H9 (cell line): Measurements from ENCODE around the gene ZNF362. TPM values are rescaled to one million over a fixed set of nuclear protein-coding genes. Genes with fewer than 3 reads are reported as not detected.

Experiments
- DNase-seq: peaks from one replicate; pipeline ENCODE4 v3.0.0-alpha.2; 2017
- H2AFZ ChIP-seq: one replicate; pipeline ENCODE4 v1.6.1; 2013; ENCODE audit warnings: mild to moderate bottlenecking, low read length, control low read depth, moderate library complexity
- H2AK5ac ChIP-seq: 2 replicates; pipeline ENCODE4 v1.6.1; 2013; ENCODE audit warnings: low read length, control low read depth, mixed read lengths; ENCODE audit not compliant: insufficient read length
- H2BK120ac ChIP-seq: one replicate; pipeline ENCODE4 v1.6.1; 2013; ENCODE audit warnings: low read depth, mild to moderate bottlenecking, low read length, control low read depth, inconsistent platforms; ENCODE audit not compliant: poor library complexity, severe bottlenecking
- H2BK12ac ChIP-seq: 2 replicates; pipeline ENCODE4 v1.6.1; 2013; ENCODE audit warnings: low read length, control low read depth, mixed read lengths, low read depth; ENCODE audit not compliant: insufficient read length
- H2BK15ac ChIP-seq: 2 replicates; pipeline ENCODE4 v1.6.1; 2013; ENCODE audit warnings: low read depth, low read length, control low read depth
- H2BK20ac ChIP-seq: one replicate; pipeline ENCODE4 v1.6.1; 2013; ENCODE audit warnings: low read depth, mild to moderate bottlenecking, low read length, control low read depth, inconsistent platforms; ENCODE audit not compliant: poor library complexity, severe bottlenecking
- H2BK5ac ChIP-seq: 2 replicates; pipeline ENCODE4 v1.6.1; 2013; ENCODE audit warnings: low read length, control low read depth, mixed read lengths; ENCODE audit not compliant: insufficient read length
- H3K14ac ChIP-seq: 2 replicates; pipeline ENCODE4 v1.6.1; 2013; ENCODE audit warnings: low read length, control low read depth; ENCODE audit not compliant: insufficient read depth
- H3K18ac ChIP-seq: 2 replicates; pipeline ENCODE4 v1.6.1; 2013; ENCODE audit warnings: low read depth, mild to moderate bottlenecking, mixed read lengths, low read length, control low read depth; ENCODE audit not compliant: insufficient read length
- H3K23ac ChIP-seq: 2 replicates; pipeline ENCODE4 v1.6.1; 2013; ENCODE audit warnings: low read length, control low read depth, mixed read lengths, low read depth; ENCODE audit not compliant: insufficient read length
- H3K23me2 ChIP-seq: 2 replicates; pipeline ENCODE4 v1.6.1; 2013; ENCODE audit warnings: low read depth, mild to moderate bottlenecking, mixed read lengths, low read length, control low read depth; ENCODE audit not compliant: insufficient read length, poor library complexity, severe bottlenecking
- H3K27ac ChIP-seq: 2 replicates; pipeline ENCODE4 v1.5.1; 2013; ENCODE audit warnings: low read length, control low read depth, mixed read lengths, low read depth; ENCODE audit not compliant: insufficient read length
- H3K27me3 ChIP-seq: 2 replicates; pipeline ENCODE4 v1.6.1; 2013; ENCODE audit warnings: low read length, control low read depth, inconsistent platforms; ENCODE audit not compliant: insufficient read depth
- H3K4ac ChIP-seq: 2 replicates; pipeline ENCODE4 v1.6.1; 2013; ENCODE audit warnings: low read depth, mild to moderate bottlenecking, control low read depth, inconsistent platforms, low read length, moderate library complexity
- H3K4me1 ChIP-seq: 2 replicates; pipeline ENCODE4 v1.6.1; 2013; ENCODE audit warnings: low read length, control low read depth, inconsistent platforms; ENCODE audit not compliant: insufficient read depth
- H3K4me2 ChIP-seq: 2 replicates; pipeline ENCODE4 v1.6.1; 2013; ENCODE audit warnings: low read length, control low read depth, mixed read lengths; ENCODE audit not compliant: insufficient read length, insufficient read depth
- H3K56ac ChIP-seq: 2 replicates; pipeline ENCODE4 v1.6.1; 2013; ENCODE audit warnings: low read depth, mild to moderate bottlenecking, mixed read lengths, low read length, control low read depth; ENCODE audit not compliant: insufficient read length
- H3K79me1 ChIP-seq: 2 replicates; pipeline ENCODE4 v1.6.1; 2013; ENCODE audit warnings: low read depth, mild to moderate bottlenecking, moderate library complexity, low read length, control low read depth, inconsistent platforms; ENCODE audit not compliant: insufficient read depth, poor library complexity, severe bottlenecking
- H3K79me2 ChIP-seq: 2 replicates; pipeline ENCODE4 v1.6.1; 2013; ENCODE audit warnings: low read length, control low read depth, inconsistent platforms; ENCODE audit not compliant: insufficient read depth
- H3K9ac ChIP-seq: 2 replicates; pipeline ENCODE4 v1.6.1; 2013; ENCODE audit warnings: low read length, control low read depth, mixed read lengths; ENCODE audit not compliant: insufficient read length; ENCODE audit errors: extremely low read depth
- H3K9me3 ChIP-seq: one replicate; pipeline ENCODE4 v1.6.1; 2013; ENCODE audit warnings: low read depth, low read length, inconsistent platforms; ENCODE audit not compliant: control insufficient read depth
- H3T11ph ChIP-seq: one replicate; pipeline ENCODE4 v1.6.1; 2013; ENCODE audit warnings: mild to moderate bottlenecking, low read length, control low read depth, inconsistent platforms
- H4K20me1 ChIP-seq: one replicate; pipeline ENCODE4 v1.6.1; 2013; ENCODE audit not compliant: control insufficient read depth, insufficient read length, insufficient read depth
- H4K5ac ChIP-seq: 2 replicates; pipeline ENCODE4 v1.6.1; 2013; ENCODE audit warnings: low read depth, mild to moderate bottlenecking, mixed read lengths, low read length, control low read depth; ENCODE audit not compliant: insufficient read length
- H4K8ac ChIP-seq: replicated peaks from 2 replicates; pipeline ENCODE4 v1.6.1; 2013; ENCODE audit warnings: low read length, control low read depth, mixed read lengths, low read depth; ENCODE audit not compliant: insufficient read length
- H4K91ac ChIP-seq: 2 replicates; pipeline ENCODE4 v1.6.1; 2013; ENCODE audit warnings: low read depth, mild to moderate bottlenecking, moderate library complexity, mixed read lengths, low read length, control low read depth; ENCODE audit not compliant: insufficient read length
- H3K27ac Mint-ChIP-seq, 3 experiments: 2 replicates in 2 of 3; 3 replicates in 1 of 3; pipeline ENCODE4 v1.8.0; 2020 to 2021; ENCODE audit warnings: mixed read lengths in 3 of 3, mild to moderate bottlenecking in 1 of 3, moderate library complexity in 1 of 3
- H3K27me3 Mint-ChIP-seq: 2 replicates; pipeline ENCODE4 v1.8.0; 2021; ENCODE audit warnings: low read depth, mild to moderate bottlenecking, moderate library complexity, mixed read lengths
- H3K36me3 Mint-ChIP-seq, 3 experiments: 2 replicates in 2 of 3; 3 replicates in 1 of 3; pipeline ENCODE4 v1.8.0; 2020 to 2021; ENCODE audit warnings: low read depth in 3 of 3, mixed read lengths in 3 of 3; ENCODE audit not compliant: insufficient read depth in 1 of 3
- H3K4me1 Mint-ChIP-seq, 2 experiments: 2 replicates each; pipeline ENCODE4 v1.8.0; 2020; ENCODE audit warnings: mixed read lengths in 2 of 2
- H3K4me3 Mint-ChIP-seq, 2 experiments: 2 replicates in 1 of 2; 3 replicates in 1 of 2; pipeline ENCODE4 v1.8.0; 2020 to 2021; ENCODE audit warnings: mild to moderate bottlenecking in 2 of 2, mixed read lengths in 2 of 2, moderate library complexity in 1 of 2
- H3K9me3 Mint-ChIP-seq, 2 experiments: 2 replicates in 1 of 2; 3 replicates in 1 of 2; pipeline ENCODE4 v1.8.0; 2020; ENCODE audit warnings: mild to moderate bottlenecking in 2 of 2, mixed read lengths in 2 of 2, moderate library complexity in 1 of 2
- WGBS: extraction: QIAGEN DNeasy Blood & Tissue Kit; methylation state at CpG from one replicate; pipeline ENCODE4 v1.1.7; 2013; ENCODE audit warnings: missing lambda C conversion rate, low lambda C conversion rate, mixed read lengths; ENCODE audit not compliant: insufficient read length; ENCODE audit errors: extremely low coverage; 5-methylcytosine and 5-hydroxymethylcytosine counted together
- total RNA-seq: library from RNA; stranded (reverse); gene quantifications from 2 replicates; pipeline ENCODE4 v1.2.1, GENCODE V29; 2021
- TF ChIP-seq, protein P1 (sequence below): fragments of 200-600 bp; sonication (generic); conservative IDR thresholded peaks from 3 replicates; pipeline ENCODE4 v1.8.0; 2021; ENCODE audit warnings: antibody characterized with exemption, mild to moderate bottlenecking

Gene ZNF362
- total RNA-seq, 1 experiment from 2014 or later, result 18.7 TPM

DNA sequence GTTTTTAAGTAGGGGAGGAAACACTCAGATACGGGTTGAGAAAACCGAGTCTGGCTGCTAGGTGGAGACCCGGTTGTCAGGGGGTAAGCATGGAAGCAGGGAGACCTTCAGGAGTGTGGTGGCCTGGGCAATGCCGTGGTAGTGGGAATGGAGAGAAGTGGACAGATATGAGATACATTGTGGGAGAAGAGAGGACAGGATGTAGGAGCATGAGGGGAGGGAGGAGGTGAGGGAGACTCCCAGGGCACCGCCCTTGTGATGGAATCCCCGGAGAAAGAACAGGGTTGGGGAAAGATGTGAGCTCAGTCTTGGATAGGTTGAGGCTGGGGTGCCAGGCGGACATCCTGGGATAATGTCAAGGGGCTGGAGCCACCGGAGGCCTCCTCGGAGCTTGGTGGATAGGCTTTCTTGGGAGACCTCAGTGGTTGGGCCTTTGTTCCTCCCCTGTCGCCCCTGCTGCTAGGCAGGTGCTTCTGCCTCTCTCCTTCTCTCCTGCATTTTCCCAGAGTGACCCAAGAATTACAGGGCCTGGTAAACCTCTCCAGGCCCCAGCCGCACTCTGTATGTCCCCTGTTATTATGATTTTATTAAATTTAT, 21.3 kb downstream of the ZNF362 start:
- Histone ChIP-seq H4K91ac (no peak overlapping the region), H3K23me2 (no peaks in the 10 kb centered on the region), H3K14ac (no peak overlapping the region), H3K4me1 (peaks cover 4% of the 10 kb centered on the region; the same call in 1 of the 2 replicates), H3K18ac (no peak overlapping the region), H2BK120ac (no peak overlapping the region), H4K5ac (no peak overlapping the region), H3K4me2 (no peak overlapping the region), H3K9ac (no peak overlapping the region), H2BK12ac (no peak overlapping the region), H2BK20ac (no peak overlapping the region), H4K20me1 (no peaks in the 10 kb centered on the region), H2BK15ac (no peak overlapping the region), H3T11ph (no peak overlapping the region), H3K4ac (no peak overlapping the region), H4K8ac (no peak overlapping the region), H3K27ac (no peak overlapping the region), H3K79me1 (no peaks in the 10 kb centered on the region), H3K23ac (no peak overlapping the region), H3K9me3 (no peaks in the 10 kb centered on the region), H2BK5ac (no peak overlapping the region), H3K79me2 (no peaks in the 10 kb centered on the region), H2AFZ (no peak overlapping the region), H2AK5ac (no peak overlapping the region), H3K27me3 (no peaks in the 10 kb centered on the region), H3K56ac (no peak overlapping the region)
- TF ChIP-seq, protein P1, sequence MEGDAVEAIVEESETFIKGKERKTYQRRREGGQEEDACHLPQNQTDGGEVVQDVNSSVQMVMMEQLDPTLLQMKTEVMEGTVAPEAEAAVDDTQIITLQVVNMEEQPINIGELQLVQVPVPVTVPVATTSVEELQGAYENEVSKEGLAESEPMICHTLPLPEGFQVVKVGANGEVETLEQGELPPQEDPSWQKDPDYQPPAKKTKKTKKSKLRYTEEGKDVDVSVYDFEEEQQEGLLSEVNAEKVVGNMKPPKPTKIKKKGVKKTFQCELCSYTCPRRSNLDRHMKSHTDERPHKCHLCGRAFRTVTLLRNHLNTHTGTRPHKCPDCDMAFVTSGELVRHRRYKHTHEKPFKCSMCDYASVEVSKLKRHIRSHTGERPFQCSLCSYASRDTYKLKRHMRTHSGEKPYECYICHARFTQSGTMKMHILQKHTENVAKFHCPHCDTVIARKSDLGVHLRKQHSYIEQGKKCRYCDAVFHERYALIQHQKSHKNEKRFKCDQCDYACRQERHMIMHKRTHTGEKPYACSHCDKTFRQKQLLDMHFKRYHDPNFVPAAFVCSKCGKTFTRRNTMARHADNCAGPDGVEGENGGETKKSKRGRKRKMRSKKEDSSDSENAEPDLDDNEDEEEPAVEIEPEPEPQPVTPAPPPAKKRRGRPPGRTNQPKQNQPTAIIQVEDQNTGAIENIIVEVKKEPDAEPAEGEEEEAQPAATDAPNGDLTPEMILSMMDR, result no peak
- H3K9me3 Mint-ChIP-seq, result no peaks in the 10 kb centered on the region
- H3K27ac Mint-ChIP-seq, result peak overlapping the region in 1 of 3 experiments; percentile 25; a peak in 3 of 7 replicates
- DNase-seq, result no peak
- no peak overlapping the region for H3K4me3 Mint-ChIP-seq
- no CpG with 5 or more reads among the region's 11 CpGs for WGBS
- no peaks in the 10 kb centered on the region for H3K27me3 Mint-ChIP-seq
- H3K36me3 Mint-ChIP-seq, result peaks cover 9 to 38% (median 38%) of the 10 kb centered on the region in 3 experiments; a peak in 6 of 7 replicates
- H3K4me1 Mint-ChIP-seq, result peaks cover 9 to 14% of the 10 kb centered on the region in 2 experiments
